ENCODE data around the gene TGFB1.
"Not testable (repeated sequence)": the region's sequence is repeated elsewhere in the genome, so short reads cannot be mapped to it uniquely, and the experiment has no call there.

The TGFB1 gene

GRCh38 chr19:41352279-41352608, 1.5 kb downstream of the TGFB1 start:
- TF ChIP-seq CTCF (conservative IDR thresholded peaks at IDR 0.05; ENCODE audit: low read length) (no peak), EZH2phosphoT487 (IDR thresholded peaks at IDR 0.05; ENCODE audit: borderline replicate concordance) (no peak)
- H3K4me3 ChIP-seq (ENCODE audit: low read length, poor library complexity, severe bottlenecking), result peak overlapping the region; percentile 92

GRCh38 chr19:41351339-41352245, 2.1 kb downstream of the TGFB1 start:
- H3K4me1 ChIP-seq (ENCODE audit: insufficient read depth, low read length, poor library complexity, severe bottlenecking), result peaks cover 37% of the 10 kb centered on the region
- H3K9me2 ChIP-seq (replicated peaks; ENCODE audit: low read depth, low read length), result no peaks in the 10 kb centered on the region
- H3K4me3 ChIP-seq (ENCODE audit: low read length, poor library complexity, severe bottlenecking), result peak overlapping the region; percentile 92
- H3K36me3 ChIP-seq (ENCODE audit: insufficient read depth, low read length), result peaks cover 4% of the 10 kb centered on the region; the same call in 1 of the 2 replicates
- TF ChIP-seq EZH2phosphoT487 (IDR thresholded peaks at IDR 0.05; ENCODE audit: borderline replicate concordance), result no peak
- TF ChIP-seq CTCF (conservative IDR thresholded peaks at IDR 0.05; ENCODE audit: low read length), result no peak
- H3K27me3 ChIP-seq (ENCODE audit: insufficient read depth, low read length, poor library complexity, severe bottlenecking), result no peaks in the 10 kb centered on the region
- peak overlapping the region; percentile 100 for H3K4me2 ChIP-seq (ENCODE audit: low read depth, low read length, poor library complexity, severe bottlenecking)
- H3K9ac ChIP-seq (ENCODE audit: low read depth, low read length, poor library complexity, severe bottlenecking), result peak overlapping the region; percentile 92
- H3K9me3 ChIP-seq (ENCODE audit: insufficient read depth, low read depth, low read length), result no peaks in the 10 kb centered on the region
- H3K79me2 ChIP-seq (ENCODE audit: insufficient read depth, low read length), result peaks cover 70% of the 10 kb centered on the region
- H4K20me1 ChIP-seq (ENCODE audit: insufficient read depth, low read length, poor library complexity, severe bottlenecking), result peaks cover 35% of the 10 kb centered on the region
- H3F3A ChIP-seq (ENCODE audit: low read depth), result no peaks in the 10 kb centered on the region; the same call in 1 of the 2 replicates
- H2AFZ ChIP-seq (ENCODE audit: low read length), result no peak overlapping the region

More at GRCh38 chr19:41352279-41352608, 1.5 kb downstream of the TGFB1 start:
- peak overlapping the region; percentile 92 for H3K9ac ChIP-seq (ENCODE audit: low read depth, low read length, poor library complexity, severe bottlenecking)
- H3K4me1 ChIP-seq (ENCODE audit: insufficient read depth, low read length, poor library complexity, severe bottlenecking), result peaks cover 42% of the 10 kb centered on the region
- H3K4me2 ChIP-seq (ENCODE audit: low read depth, low read length, poor library complexity, severe bottlenecking), result peak overlapping the region; percentile 100
- H3K9me3 ChIP-seq (ENCODE audit: insufficient read depth, low read depth, low read length), result no peaks in the 10 kb centered on the region
- H3K36me3 ChIP-seq (ENCODE audit: insufficient read depth, low read length), result peaks cover 4% of the 10 kb centered on the region; the same call in 1 of the 2 replicates
- no peaks in the 10 kb centered on the region for H3K27me3 ChIP-seq (ENCODE audit: insufficient read depth, low read length, poor library complexity, severe bottlenecking)
- H3F3A ChIP-seq (ENCODE audit: low read depth), result no peaks in the 10 kb centered on the region; the same call in 1 of the 2 replicates
- no peaks in the 10 kb centered on the region for H3K9me2 ChIP-seq (replicated peaks; ENCODE audit: low read depth, low read length)
- H3K79me2 ChIP-seq (ENCODE audit: insufficient read depth, low read length), result peaks cover 66% of the 10 kb centered on the region
- H4K20me1 ChIP-seq (ENCODE audit: insufficient read depth, low read length, poor library complexity, severe bottlenecking), result peaks cover 35% of the 10 kb centered on the region
- peak overlapping the region; percentile 64; the same call in 1 of the 2 replicates for H2AFZ ChIP-seq (ENCODE audit: low read length)

- Histone ChIP-seq H3K9ac (ENCODE audit: low read depth, low read length, poor library complexity, severe bottlenecking) (peak overlapping the region; percentile 92), H3K4me3 (ENCODE audit: low read length, poor library complexity, severe bottlenecking) (peak overlapping the region; percentile 92), H3K79me2 (ENCODE audit: insufficient read depth, low read length) (peaks cover 78% of the 10 kb centered on the region), H3K9me2 (replicated peaks; ENCODE audit: low read depth, low read length) (no peaks in the 10 kb centered on the region), H3K9me3 (ENCODE audit: insufficient read depth, low read depth, low read length) (no peaks in the 10 kb centered on the region), H3K36me3 (ENCODE audit: insufficient read depth, low read length) (peaks cover 11% of the 10 kb centered on the region; the same call in 1 of the 2 replicates), H3K4me1 (ENCODE audit: insufficient read depth, low read length, poor library complexity, severe bottlenecking) (peaks cover 34% of the 10 kb centered on the region), H4K20me1 (ENCODE audit: insufficient read depth, low read length, poor library complexity, severe bottlenecking) (peaks cover 39% of the 10 kb centered on the region), H2AFZ (ENCODE audit: low read length) (no peak overlapping the region), H3K4me2 (ENCODE audit: low read depth, low read length, poor library complexity, severe bottlenecking) (peak overlapping the region; percentile 100), H3F3A (ENCODE audit: low read depth) (no peaks in the 10 kb centered on the region; the same call in 1 of the 2 replicates), H3K27me3 (ENCODE audit: insufficient read depth, low read length, poor library complexity, severe bottlenecking) (no peaks in the 10 kb centered on the region)
- no peak for TF ChIP-seq CTCF (conservative IDR thresholded peaks at IDR 0.05; ENCODE audit: low read length)
- no peak for TF ChIP-seq EZH2phosphoT487 (IDR thresholded peaks at IDR 0.05; ENCODE audit: borderline replicate concordance)
These were observed 2.9 kb downstream of the TGFB1 start for GRCh38 chr19:41350735-41351338.

GRCh38 chr19:41346916-41347315, 6.8 kb downstream of the TGFB1 start:
- not testable (repeated sequence) for H3K27me3 ChIP-seq (ENCODE audit: insufficient read depth, low read length, poor library complexity, severe bottlenecking); H2AFZ ChIP-seq (ENCODE audit: low read length); H3F3A ChIP-seq (ENCODE audit: low read depth); H3K4me3 ChIP-seq (ENCODE audit: low read length, poor library complexity, severe bottlenecking); H3K9ac ChIP-seq (ENCODE audit: low read depth, low read length, poor library complexity, severe bottlenecking); H3K9me3 ChIP-seq (ENCODE audit: insufficient read depth, low read depth, low read length); H3K9me2 ChIP-seq (replicated peaks; ENCODE audit: low read depth, low read length); H3K4me2 ChIP-seq (ENCODE audit: low read depth, low read length, poor library complexity, severe bottlenecking)
- Histone ChIP-seq H4K20me1 (ENCODE audit: insufficient read depth, low read length, poor library complexity, severe bottlenecking) (peaks cover 53% of the 10 kb centered on the region), H3K4me1 (ENCODE audit: insufficient read depth, low read length, poor library complexity, severe bottlenecking) (peaks cover 33% of the 10 kb centered on the region), H3K36me3 (ENCODE audit: insufficient read depth, low read length) (peaks cover 36% of the 10 kb centered on the region; the same call in 1 of the 2 replicates), H3K79me2 (ENCODE audit: insufficient read depth, low read length) (peaks cover 71% of the 10 kb centered on the region)

Data from Loucy (cell line).